ENCODE measurements around the gene PFKFB2.
"Not testable (repeated sequence)": the region's sequence is repeated elsewhere in the genome, so short reads cannot be mapped to it uniquely, and the experiment has no call there.

PFKFB2 gene

GRCh38 chr1:207041397-207041796 is 11.7 kb upstream of the PFKFB2 start:
- not testable (repeated sequence) for DNase-seq

GRCh38 chr1:207045453-207045852 is 7.6 kb upstream of the PFKFB2 start:
- DNase-seq = no peak

- no peak for DNase-seq
These were observed 5.6 kb upstream of the PFKFB2 start for GRCh38 chr1:207047505-207047904.

DNA sequence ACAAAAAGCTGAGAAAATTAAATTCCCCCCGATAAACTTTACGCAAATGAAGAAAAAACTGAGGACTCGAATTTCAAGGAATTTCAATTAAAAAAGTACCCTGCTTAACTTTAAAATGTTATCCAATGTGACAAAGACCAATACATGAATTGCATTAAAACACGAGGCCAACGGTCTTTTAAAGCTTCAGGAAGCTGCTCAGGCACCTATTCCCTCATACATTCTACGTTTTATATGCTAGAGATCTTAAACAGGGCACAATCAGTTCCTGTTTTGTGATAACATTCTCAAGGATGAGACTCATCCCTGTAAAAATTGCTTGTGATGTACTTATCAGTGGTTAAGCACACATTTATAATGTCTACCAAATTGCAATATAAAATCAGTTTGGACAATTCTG is 5.0 kb upstream of the PFKFB2 start:
- DNase-seq = no peak

DNA sequence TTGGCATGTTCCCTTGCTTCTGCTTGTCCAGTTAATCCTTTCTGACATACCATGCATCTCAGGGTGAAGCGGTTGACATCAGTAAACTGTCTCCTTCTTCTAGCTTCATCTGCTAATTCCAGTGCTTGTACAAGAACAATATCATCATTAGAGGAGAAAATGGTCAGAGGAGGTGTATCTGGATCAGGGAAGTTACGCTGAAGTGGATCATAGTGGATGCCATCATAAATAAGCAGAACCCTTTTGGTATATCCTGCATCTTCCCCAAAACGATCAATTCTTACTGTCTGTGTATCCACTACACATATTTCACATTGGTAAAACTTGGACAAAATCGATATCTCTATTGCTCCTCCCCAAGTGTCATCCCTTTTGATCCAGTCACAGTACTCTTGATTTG is 4.0 kb upstream of the PFKFB2 start:
- no peak for DNase-seq

DNA sequence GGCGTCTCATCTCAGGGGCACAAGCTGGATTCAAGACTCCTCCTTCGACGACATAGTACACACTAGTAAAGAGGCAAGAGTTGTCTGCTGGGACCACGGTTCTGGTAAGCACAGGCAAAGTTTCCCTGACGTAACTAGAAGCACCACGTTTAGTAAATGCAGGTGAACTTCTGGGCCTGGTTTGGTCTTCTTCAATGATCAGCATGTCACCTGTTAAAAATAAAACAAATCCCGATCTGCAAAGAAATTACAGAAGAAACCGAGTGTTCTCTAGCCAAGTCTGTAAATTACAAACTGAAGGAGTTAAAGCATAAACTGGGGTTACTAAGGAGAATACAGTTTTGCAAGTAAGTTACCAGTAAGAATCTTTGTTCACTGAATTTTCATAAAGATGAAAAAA is 3.6 kb upstream of the PFKFB2 start:
- DNase-seq = no peak

- no peak for DNase-seq
These were observed 3.1 kb upstream of the PFKFB2 start for GRCh38 chr1:207049974-207050391.

DNA sequence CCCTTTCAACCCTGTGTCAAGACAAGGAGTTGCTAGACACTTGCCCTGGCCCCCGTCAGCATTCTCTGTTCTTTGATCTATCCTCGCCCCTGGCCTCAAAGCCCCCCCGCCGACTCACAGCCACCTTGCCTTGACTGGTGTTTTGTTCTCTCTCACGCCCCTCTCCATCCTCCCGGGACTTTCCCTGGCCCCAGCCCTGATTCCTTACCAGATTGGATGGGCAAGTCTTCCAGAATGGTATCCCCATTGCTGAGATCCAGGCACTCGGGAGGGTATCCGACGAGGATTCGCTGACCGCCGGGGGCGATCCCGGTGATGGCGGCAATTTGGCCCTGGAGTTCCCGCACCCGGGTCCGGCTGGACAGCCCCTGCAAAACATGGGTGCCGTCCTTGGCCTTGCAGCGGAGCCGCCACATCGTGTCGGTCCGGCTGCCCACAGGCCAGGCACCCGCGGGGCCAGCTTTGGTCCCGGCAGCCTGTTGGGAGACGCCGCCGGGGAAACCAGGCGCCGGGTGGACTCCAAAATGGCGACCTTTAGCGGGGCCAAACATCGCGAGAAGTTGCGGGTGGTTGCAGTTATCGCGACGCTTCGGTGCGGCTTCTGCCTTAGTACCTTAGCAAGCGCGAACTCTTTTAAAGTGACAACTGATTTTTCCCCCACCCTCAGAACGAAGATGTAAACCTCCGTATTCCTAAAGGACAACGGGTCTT is 2.4 kb upstream of the PFKFB2 start:
- no peak for DNase-seq

- DNase-seq = no peak
These were observed 1.7 kb upstream of the PFKFB2 start, which contains the start of gene YOD1 for GRCh38 chr1:207051191-207051943. Gene YOD1, minus strand, starts transcription at chr1:207051208. Its CDS starts 178 bp downstream, at chr1:207051030.

DNA sequence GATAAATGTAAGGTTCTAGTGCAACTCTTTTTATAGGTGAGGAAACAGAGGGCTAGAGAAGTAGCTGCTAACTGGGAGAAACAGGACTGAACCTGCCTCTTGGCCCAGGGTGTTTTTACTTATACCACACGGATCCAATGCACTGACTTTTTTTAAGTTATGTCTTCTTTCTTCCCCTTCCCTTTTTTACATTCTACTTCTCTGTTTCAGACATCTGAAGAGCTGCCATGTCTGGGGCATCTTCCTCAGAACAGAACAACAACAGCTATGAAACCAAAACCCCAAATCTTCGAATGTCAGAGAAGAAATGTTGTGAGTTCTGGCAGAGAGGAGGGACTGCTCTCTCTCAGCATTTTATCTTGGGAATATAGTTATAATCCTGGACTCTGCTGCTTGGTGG is 1.4 kb downstream of the PFKFB2 start:
- no peak for DNase-seq

DNA sequence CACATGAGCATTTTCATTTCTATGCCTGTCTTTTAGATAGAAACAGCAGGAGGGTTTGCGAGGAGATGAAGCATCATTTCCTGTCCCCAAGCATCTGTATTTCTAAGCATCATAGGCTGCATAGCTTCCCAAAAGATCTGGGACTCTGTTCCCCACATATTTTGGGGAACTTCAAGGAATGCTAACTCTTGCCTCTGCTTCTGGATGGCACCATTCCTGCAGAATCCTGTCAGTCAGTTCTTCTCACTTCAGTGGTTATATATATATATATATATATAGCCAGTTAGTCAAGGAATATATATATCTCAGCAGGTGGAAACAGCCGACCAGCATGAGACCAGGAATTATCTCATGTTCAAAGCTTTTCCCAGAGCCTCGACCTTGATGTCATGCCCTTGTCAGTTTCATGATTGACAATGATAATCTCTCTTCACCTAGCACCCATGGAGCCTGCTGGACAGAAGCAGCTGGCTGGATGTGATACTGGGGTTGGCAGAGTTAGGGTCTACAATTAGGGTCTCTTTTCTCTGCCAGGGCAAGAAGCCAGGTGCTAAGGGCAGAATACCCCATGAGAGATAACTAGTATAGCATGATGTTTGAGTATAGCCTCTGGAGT is 2.4 kb downstream of the PFKFB2 start:
- DNase-seq = no peak

DNA sequence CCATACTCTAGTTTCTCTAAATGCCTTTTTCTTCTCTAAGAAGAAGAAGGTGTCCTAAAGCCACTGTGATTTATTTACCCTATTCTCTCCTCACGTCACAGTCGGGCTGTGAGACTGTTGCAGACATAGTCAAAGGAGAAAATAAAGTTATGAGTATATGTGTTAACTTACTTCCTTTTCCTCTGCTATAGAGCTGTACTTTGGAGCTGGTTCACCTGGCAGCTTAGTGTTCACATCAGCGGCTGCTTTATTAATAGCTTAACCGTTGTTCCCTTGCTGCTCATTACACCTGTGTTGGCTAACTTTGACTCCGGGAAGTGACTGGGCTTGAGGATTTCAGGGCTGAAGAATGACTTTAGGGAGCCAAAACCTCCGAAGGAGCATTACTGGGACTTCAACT is 3.6 kb downstream of the PFKFB2 start:
- DNase-seq = no peak

- no peak for DNase-seq
These were observed 5.2 kb downstream of the PFKFB2 start for GRCh38 chr1:207058252-207058651.

DNA sequence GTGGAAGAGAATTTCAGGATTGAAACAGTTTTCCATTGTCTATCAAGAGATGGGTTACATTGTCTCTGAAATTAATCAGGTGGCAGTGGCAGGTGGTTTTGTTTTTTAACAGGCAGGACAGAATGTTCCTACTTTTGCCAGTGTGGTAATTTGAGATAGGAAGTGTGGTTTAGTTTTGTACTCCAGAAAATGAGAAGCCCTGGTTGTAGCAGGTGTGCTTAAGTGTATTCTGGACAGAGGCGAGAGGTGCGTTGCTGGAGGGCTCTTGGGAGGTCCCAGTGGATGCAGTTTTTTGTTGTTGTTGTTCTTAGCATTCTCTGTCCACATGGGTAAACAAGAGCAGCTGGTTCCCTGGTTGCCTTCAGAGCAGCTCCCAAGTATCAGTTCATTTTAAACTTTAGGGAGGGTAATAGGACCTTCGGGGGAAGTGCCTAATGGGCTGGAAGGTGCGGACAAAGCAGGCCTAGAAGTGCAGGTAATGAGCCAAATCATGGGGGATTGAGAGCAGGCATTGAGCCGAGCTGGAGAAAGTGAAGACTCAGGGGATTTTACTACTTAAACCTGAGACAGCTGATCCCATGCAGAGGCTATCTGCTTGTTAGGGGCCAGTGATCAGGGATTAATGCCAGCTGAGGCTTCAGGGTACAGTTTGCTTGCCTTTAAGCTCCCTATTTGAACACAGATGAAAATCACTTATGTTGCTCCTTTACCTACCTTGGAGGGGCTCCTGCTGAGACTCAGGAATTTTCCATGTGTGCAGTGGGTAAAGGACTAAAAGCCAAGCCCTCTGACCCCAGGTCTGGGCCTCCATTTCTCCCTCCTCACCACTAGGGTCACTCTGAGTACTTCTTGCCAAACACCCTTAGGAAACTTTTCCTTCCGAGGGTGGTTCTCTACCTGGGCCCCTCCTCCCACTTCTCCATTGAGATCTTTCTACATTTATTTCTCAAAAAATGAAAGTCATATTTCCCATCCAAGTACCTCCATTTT is 6.1 kb downstream of the PFKFB2 start:
- no peak for DNase-seq

DNA sequence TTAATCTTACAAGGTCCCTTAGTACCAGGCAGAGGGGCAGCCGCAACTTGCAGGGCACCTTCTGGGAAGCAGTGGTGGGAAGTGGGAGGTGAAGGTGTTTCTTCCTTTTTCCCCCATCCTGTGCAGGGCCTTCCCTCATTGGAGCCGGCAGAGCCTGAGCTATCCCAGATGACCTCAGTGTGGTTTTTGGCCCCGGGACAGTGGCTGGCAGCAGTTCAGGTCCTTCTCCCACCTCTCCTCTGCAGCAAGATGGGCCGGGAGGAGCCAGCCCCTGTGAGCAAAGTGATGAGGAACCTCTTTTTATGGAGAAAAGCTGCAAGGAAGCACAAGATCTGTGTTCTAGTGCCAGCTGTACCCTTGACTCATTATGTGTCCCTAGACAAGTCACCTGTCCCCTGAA is 6.8 kb downstream of the PFKFB2 start:
- DNase-seq = no peak

DNA sequence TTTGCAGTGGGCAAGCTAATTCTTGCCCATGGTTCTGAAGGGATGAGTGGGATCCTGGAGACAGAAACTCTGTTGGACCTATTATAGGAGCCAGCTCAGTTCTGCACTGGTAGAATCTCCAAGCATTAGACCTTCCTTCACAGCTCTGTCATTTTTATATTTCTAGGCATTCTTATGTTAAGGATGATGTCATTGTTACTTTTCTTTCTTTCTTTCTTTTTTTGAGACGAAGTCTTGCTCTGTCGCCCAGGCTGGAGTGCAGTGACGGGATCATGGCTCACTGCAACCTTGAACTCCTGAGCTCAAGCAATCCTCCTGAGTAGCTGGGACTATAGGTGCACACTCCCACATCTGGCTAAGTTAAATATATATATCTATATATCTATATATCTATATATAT is 7.5 kb downstream of the PFKFB2 start:
- no peak for DNase-seq

GRCh38 chr1:207062058-207062457 is 9.0 kb downstream of the PFKFB2 start:
- DNase-seq = no peak

DNA sequence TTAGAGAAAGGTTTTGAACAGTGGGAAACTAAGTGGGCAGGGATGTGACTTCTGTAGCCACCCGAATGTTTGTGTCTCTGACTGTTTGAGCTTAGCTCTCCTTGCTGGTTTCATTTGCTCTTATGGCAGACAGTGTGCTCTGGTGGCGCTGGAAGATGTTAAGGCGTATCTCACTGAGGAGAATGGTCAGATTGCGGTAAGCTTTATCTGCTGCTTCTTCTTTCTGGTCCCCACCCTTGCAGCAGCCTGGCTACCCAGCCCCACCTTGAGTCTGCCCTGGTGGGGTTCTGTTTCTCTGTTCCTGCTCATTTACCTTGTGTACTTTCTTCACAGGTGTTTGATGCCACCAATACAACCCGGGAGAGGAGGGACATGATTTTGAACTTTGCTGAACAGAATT is 9.9 kb downstream of the PFKFB2 start:
- no peak for DNase-seq

- DNase-seq = no peak
These were observed 11.5 kb downstream of the PFKFB2 start for GRCh38 chr1:207064561-207064960.

DNA sequence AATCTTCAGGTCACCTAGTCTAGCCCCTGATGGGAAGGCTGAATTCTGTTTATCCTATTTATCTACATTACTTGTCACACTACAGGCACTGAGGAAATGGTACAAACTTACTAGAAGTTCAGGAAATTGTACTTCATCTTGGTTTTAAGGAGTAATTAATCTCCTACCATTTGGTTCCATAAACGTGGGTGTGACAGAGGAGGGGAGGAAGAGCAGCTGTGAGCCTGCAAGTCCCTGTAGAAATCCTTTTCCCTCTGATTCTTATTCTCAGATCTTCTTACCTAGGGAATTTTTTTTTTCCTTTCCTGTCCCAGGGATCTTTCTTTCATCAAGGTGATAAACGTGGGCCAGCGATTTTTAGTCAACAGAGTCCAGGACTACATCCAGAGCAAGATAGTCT is 14.1 kb downstream of the PFKFB2 start:
- DNase-seq = no peak

DNA sequence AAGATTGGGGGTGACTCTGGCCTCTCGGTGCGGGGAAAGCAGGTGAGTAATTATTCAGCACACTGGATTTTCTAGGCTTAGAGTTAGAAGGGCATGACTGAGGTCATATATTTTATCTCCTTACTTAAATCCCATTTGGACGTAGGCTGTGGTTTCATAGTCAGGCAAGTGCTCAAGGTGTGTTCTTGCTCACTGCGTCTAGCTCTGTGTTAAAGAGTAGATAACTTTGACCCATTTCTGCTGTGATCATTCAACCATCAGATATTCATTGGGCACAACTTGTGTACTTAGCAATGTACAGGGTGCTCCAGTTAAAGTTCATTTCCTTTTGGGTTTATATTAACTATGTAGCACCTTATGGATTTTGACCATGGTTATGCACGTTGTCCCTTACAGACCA is 14.6 kb downstream of the PFKFB2 start:
- no peak for DNase-seq

GRCh38 chr1:207069061-207069460 is 16.0 kb downstream of the PFKFB2 start:
- no peak for DNase-seq
